Immature natural killer cell (primary cell): Measurements from ENCODE around the gene LGI4. TPM values are rescaled to one million over a fixed set of nuclear protein-coding genes. Genes with fewer than 3 reads are reported as not detected.
A peak's percentile ranks its signal among the peaks of the same experiment; 100 is the strongest.

Source experiments
- DNase-seq, 3 donors: peaks; one replicate each; pipeline ENCODE4 v3.0.0; 2022; ENCODE audit warnings: mixed read lengths in 1 of 3
- H3K27ac Mint-ChIP-seq, 6 donors: one replicate each; pipeline ENCODE4 v1.8.0; 2020; ENCODE audit warnings: mixed read lengths in 6 of 6, mild to moderate bottlenecking in 5 of 6, inconsistent platforms in 4 of 6, moderate library complexity in 3 of 6
- H3K27me3 Mint-ChIP-seq, 3 donors: one replicate each; pipeline ENCODE4 v1.8.0; 2020 to 2021; ENCODE audit warnings: low read depth in 3 of 3, mild to moderate bottlenecking in 3 of 3, mixed read lengths in 3 of 3, moderate library complexity in 3 of 3, inconsistent platforms in 1 of 3
- H3K36me3 Mint-ChIP-seq, 3 donors: one replicate each; pipeline ENCODE4 v1.8.0; 2020; ENCODE audit warnings: mixed read lengths in 3 of 3, inconsistent platforms in 2 of 3, mild to moderate bottlenecking in 2 of 3
- H3K4me1 Mint-ChIP-seq, 2 donors: one replicate each; pipeline ENCODE4 v1.8.0; 2020; ENCODE audit warnings: inconsistent platforms in 2 of 2, mild to moderate bottlenecking in 2 of 2, mixed read lengths in 2 of 2, moderate library complexity in 1 of 2
- H3K4me3 Mint-ChIP-seq, 5 donors: one replicate each; pipeline ENCODE4 v1.8.0; 2020; ENCODE audit warnings: mild to moderate bottlenecking in 5 of 5, mixed read lengths in 5 of 5, inconsistent platforms in 3 of 5, moderate library complexity in 3 of 5
- H3K9me3 Mint-ChIP-seq, 6 donors: one replicate each; pipeline ENCODE4 v1.8.0; 2020; ENCODE audit warnings: mild to moderate bottlenecking in 6 of 6, mixed read lengths in 6 of 6, inconsistent platforms in 4 of 6, moderate library complexity in 3 of 6
- polyA plus RNA-seq, 3 donors: library from polyadenylated mRNA; unstranded; fragments of 300-500 nt; fragmentation: Illumina TruSeq; gene quantifications; one replicate each; pipeline ENCODE4 v1.2.3, GENCODE V29; 2021

LGI4 gene
- polyA plus RNA-seq, 3 donors from 2014 or later, result not detected

DNA sequence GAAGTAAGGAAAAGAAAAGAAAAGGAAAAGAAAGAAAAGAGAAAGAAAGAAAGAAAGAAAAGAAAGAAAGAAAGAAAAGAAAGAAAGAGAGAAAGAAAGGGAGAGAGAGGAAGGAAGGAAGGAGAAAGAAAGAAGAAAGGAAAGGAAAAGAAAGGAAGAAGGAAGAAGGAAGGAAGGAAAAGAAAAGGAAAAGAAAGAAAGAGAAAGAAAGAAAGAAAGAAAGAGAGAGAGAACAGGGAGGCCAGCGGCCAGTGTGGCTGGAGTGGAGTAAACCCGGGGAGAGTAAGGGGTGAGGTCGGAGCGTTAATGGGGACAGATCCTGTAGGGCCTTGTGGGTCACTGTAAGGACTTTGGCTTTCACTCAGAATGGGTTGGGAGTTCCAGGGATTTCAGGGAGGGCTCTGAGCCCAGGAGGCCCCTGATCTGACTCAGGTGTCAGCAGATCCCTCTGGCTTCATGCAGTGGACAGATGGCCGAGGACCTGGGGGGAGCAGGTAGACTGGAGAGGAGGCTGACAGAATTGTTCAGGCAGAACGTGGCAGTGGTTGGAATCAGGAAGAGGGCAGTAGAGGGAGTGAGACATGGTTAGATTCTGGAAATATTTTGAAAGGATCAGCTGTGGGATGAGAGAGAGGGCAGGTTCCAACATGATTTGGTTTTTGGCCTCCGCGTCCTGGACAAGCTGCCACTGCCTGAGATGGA lies 39.0 kb downstream of the LGI4 start:
- H3K9me3 Mint-ChIP-seq, result no peaks in the 10 kb centered on the region
- no peak for DNase-seq
- H3K27ac Mint-ChIP-seq, result no peak overlapping the region
- H3K27me3 Mint-ChIP-seq, result peaks cover 0 to 2% (median 0%) of the 10 kb centered on the region in 3 donors
- H3K4me3 Mint-ChIP-seq, result no peak overlapping the region
- no peaks in the 10 kb centered on the region for H3K4me1 Mint-ChIP-seq
- H3K36me3 Mint-ChIP-seq, result no peaks in the 10 kb centered on the region

DNA sequence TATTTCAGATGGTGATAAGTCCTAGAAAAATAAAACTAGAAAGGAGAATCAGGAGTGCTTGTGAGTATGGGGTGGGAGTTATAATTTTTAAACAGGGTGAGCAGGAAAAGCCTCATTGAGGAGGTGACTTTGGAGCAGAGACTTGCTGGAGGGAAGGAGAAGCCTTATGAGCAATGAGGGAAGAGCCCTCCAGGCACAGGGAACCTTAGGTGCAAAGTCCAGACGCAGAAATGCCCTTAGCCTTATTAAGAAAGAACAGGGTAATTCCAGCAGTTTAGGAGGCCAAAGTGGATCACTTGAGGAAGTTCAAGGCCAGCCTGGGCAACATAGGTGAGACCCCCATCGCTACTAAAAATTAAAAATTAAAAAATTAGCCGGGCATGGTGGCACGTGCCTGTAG lies 40.2 kb downstream of the LGI4 start:
- no peak overlapping the region for H3K27ac Mint-ChIP-seq
- peaks cover 0 to 5% (median under 1%) of the 10 kb centered on the region in 3 donors for H3K27me3 Mint-ChIP-seq
- no peaks in the 10 kb centered on the region for H3K36me3 Mint-ChIP-seq
- no peak overlapping the region for H3K4me3 Mint-ChIP-seq
- H3K9me3 Mint-ChIP-seq, result no peaks in the 10 kb centered on the region
- DNase-seq, result no peak
- peaks cover 2 to 7% of the 10 kb centered on the region in 2 donors for H3K4me1 Mint-ChIP-seq

DNA sequence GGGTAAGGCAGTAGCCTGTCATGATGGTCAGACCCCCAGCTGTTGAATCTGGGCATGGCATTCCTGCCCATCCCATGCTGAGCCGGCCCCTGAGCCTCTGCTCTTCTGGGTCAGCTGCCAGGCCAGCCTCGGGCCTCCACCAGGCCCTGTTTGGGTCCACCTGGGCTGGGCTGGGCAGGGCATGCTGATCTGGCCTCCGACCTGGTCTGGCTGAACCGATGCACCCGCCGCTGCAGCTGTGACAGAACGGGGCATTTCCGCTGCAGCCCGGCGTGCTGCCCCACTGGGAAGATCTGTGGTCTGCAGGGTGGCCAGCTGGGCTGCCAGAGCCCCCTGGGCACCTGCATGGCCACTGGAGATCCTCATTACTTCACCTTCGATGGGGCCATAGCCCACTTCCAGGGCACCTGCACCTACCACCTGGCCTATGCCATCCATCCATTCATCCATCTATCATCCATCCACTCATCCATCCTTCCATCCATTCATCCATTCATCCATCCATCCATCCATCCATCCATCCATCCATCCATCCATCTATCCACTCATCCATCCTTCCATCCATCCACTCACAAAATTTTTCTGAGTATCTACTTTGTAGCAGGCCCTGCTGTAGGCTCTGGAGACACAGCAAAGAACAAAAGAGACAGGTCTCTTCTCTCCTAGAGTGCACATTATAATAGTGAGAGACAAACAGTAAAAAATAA lies 40.8 kb downstream of the LGI4 start:
- no peak overlapping the region for H3K27ac Mint-ChIP-seq
- DNase-seq, result no peak
- H3K27me3 Mint-ChIP-seq, result peaks cover 0 to 5% (median 1%) of the 10 kb centered on the region in 3 donors

DNA sequence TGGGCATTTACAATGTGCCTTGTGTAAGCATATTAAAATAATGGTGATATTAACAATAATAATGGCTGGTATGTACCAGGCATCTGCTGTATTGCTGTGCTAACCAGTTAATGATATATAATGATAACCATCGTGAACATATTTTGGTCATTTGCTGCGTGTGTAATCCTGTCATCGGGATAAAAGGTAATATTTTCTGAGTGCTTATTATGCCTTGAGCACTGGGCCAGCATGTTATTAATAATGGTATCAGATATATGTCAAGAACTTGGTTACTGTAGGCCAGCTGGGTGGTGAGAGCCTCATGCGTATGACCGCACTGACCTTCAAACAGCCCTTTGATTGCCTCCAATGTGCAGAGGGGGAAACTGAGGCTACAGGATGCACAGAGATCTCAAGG lies 41.4 kb downstream of the LGI4 start:
- DNase-seq, result no peak
- H3K4me3 Mint-ChIP-seq, result no peak overlapping the region
- H3K9me3 Mint-ChIP-seq, result no peaks in the 10 kb centered on the region
- H3K36me3 Mint-ChIP-seq, result no peaks in the 10 kb centered on the region
- H3K4me1 Mint-ChIP-seq, result peaks cover 2 to 7% of the 10 kb centered on the region in 2 donors
- no peak overlapping the region for H3K27ac Mint-ChIP-seq
- peaks cover 0 to 5% (median 1%) of the 10 kb centered on the region in 3 donors for H3K27me3 Mint-ChIP-seq

More for the DNA sequence above, 40.8 kb downstream of the LGI4 start:
- Mint-ChIP-seq H3K4me1 (peaks cover 2 to 7% of the 10 kb centered on the region in 2 donors), H3K9me3 (no peaks in the 10 kb centered on the region), H3K4me3 (no peak overlapping the region), H3K36me3 (no peaks in the 10 kb centered on the region)

DNA sequence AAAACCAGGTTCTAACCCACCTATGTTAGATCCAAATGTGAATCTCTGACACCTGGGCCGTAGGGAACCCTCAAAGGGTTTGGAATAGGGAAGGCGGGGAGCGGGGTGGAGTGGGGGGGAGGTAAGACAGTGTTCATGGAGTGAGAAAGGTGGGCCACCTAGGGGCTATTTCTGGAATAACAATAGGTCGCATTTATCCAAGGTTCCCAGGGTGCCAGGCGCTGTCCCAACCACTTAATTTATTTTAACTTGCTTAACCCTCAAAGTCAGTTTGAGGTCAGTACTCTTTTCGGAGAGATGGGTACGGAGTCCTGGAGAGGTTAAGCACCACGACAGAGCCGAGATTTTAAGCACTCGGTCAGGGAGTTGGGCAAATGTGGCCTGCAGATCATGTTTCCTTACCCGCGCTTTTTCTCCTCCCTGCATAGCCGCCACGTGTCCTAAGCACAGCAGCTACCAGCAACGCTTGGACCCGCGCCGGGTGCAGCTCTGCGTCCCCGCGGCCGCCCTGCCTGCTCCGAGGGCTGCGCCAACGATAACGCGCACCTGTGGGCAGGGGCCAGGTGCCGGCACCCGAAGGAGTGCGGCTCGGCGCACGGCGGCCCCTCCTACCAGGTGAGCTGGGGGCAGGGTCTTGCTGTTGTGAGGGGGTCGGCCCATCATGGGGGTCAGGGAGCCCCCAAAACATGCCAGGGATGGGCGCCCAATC lies 44.2 kb downstream of the LGI4 start:
- H3K27ac Mint-ChIP-seq, result no peak overlapping the region

DNA sequence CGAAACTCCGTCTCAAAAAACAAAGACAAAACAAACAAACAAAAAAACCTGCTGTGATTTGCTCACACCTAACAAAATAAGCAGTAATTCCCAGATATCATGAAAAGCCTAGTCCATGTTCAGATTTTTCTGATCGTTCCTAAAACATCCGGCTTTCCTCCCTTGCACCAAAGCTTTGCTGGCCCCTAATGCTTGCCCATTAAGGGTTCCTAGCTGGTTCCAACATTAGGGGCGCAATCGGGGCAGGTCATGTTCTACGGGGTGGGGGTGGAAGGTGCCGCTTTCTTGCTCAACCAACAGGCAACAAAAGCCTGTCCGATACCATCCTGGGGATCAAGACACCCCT lies 44.7 kb downstream of the LGI4 start:
- Mint-ChIP-seq H3K27ac (no peak overlapping the region), H3K27me3 (peaks cover 0 to 7% (median 3%) of the 10 kb centered on the region in 3 donors), H3K4me1 (peaks cover 27 to 28% of the 10 kb centered on the region in 2 donors), H3K36me3 (no peaks in the 10 kb centered on the region), H3K4me3 (no peak overlapping the region), H3K9me3 (no peaks in the 10 kb centered on the region)
- DNase-seq, result no peak

More for the DNA sequence above, 44.2 kb downstream of the LGI4 start:
- Mint-ChIP-seq H3K36me3 (no peaks in the 10 kb centered on the region), H3K9me3 (no peaks in the 10 kb centered on the region), H3K4me1 (peaks cover 22 to 23% of the 10 kb centered on the region in 2 donors), H3K4me3 (no peak overlapping the region), H3K27me3 (peaks cover 0 to 7% (median 3%) of the 10 kb centered on the region in 3 donors)
- DNase-seq, result peak; percentile 34 to 41 (median 38)

DNA sequence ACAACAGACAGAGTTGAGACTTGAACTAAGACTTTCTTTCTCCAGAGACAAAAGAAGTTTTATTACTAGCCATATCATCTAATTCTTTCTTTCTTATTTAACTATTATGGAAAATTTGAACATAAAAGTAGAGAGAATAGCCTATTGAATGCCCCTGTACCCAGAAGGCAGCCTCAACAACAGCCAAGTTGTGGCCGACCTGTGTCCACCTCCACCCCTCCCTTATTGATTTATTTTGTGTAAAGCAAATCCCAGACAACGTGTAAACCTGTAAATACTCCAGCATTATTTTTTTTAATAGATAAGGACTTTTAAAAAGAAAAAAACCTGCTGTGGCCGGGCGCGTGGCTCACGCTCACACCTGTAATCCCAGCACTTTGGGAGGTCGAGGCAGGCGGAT lies 45.3 kb downstream of the LGI4 start:
- H3K27ac Mint-ChIP-seq, result no peak overlapping the region
- peaks cover 0 to 7% (median 3%) of the 10 kb centered on the region in 3 donors for H3K27me3 Mint-ChIP-seq
- no peak for DNase-seq
- H3K9me3 Mint-ChIP-seq, result no peaks in the 10 kb centered on the region
- H3K4me3 Mint-ChIP-seq, result no peak overlapping the region
- H3K36me3 Mint-ChIP-seq, result no peaks in the 10 kb centered on the region
- H3K4me1 Mint-ChIP-seq, result peaks cover 28 to 29% of the 10 kb centered on the region in 2 donors

DNA sequence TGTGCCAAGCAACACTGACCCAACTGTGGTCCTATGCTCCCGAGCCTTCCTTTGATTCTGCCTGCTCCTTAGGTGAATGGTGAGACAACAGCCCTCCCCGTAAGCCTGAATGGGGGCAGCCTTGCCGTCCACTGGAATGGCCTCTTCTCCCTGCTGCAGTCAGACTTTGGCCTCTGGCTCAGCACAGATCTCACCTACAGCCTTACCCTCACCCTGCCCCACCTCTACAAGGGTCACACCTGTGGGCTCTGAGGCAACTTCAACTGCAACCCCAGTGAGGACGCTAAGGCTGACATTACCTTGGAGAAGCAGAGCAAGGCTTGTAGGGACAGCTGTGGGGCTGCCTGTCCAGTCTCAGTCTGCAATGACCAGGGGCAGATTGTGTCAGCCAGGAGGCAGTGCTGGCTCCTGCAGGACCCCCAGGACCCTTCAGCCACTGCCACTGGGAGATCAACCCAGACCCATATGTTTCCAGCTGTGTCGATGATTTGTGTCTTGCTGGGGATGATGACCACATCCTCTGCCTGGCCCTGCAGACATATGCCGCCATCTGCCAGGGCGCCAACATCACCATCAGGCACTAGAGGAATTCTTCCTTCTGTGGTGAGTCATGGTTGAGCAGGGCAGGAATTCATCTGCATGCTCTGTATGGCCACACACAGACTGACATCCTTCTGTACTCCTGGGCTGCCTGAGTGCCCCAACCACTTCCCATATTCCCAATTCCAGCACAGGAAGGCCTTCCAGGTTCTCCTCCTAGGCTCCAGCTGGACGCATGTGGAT lies 46.5 kb downstream of the LGI4 start:
- H3K27me3 Mint-ChIP-seq, result peaks cover 0 to 7% (median 3%) of the 10 kb centered on the region in 3 donors
- no peaks in the 10 kb centered on the region for H3K36me3 Mint-ChIP-seq
- no peak overlapping the region for H3K27ac Mint-ChIP-seq
- DNase-seq, result no peak
- H3K4me3 Mint-ChIP-seq, result no peak overlapping the region
- no peaks in the 10 kb centered on the region for H3K9me3 Mint-ChIP-seq
- H3K4me1 Mint-ChIP-seq, result peaks cover 28 to 29% of the 10 kb centered on the region in 2 donors

DNA sequence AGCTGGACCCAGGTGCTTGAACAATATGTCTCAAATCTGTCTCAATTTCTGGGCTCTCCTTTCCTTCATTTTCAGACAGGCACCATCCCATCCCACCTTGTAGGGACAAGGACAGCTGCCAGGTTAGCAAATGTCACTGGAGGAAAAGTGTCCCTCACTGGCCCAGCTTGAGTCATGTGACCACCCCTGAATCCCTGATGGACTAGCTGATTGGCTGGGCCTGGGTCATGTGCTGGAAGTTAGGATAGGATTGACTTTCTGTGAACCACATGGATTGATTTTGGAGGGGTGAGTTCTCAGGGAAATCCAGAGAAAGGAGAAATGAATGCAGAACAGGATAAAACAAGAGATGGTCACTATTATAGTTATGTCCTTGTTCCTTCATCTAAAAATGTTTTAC lies 47.5 kb downstream of the LGI4 start:
- peaks cover 0 to 7% (median 3%) of the 10 kb centered on the region in 3 donors for H3K27me3 Mint-ChIP-seq
- no peak for DNase-seq
- no peak overlapping the region for H3K4me3 Mint-ChIP-seq
- no peaks in the 10 kb centered on the region for H3K36me3 Mint-ChIP-seq
- H3K4me1 Mint-ChIP-seq, result peaks cover 28 to 29% of the 10 kb centered on the region in 2 donors
- no peaks in the 10 kb centered on the region for H3K9me3 Mint-ChIP-seq
- H3K27ac Mint-ChIP-seq, result no peak overlapping the region

DNA sequence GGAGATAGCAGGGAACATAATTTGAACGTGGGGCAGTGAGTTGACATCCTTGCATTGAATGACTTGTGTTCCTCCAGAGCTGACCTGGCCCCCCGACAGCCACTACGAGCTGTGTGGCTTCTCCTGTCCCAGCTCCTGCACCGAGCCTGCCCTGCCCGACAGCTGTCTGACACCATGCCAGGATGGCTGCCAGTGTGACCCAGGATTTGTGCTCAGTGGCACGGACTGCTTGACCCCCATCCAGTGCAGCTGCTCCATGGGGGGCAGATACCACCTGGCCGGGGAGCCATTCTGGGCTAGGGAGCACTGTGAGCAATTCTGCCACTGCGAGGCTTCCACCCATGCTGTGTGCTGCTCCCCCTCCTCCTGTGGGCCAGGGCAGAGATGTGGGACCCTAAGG lies 48.4 kb downstream of the LGI4 start:
- H3K9me3 Mint-ChIP-seq, result no peaks in the 10 kb centered on the region
- no peak for DNase-seq
- no peaks in the 10 kb centered on the region for H3K36me3 Mint-ChIP-seq
- peak overlapping the region in 5 of 6 donors; percentile 67 to 92 (median 85) for H3K27ac Mint-ChIP-seq
- peaks cover 28 to 29% of the 10 kb centered on the region in 2 donors for H3K4me1 Mint-ChIP-seq
- peaks cover 0 to 7% (median 3%) of the 10 kb centered on the region in 3 donors for H3K27me3 Mint-ChIP-seq
- H3K4me3 Mint-ChIP-seq, result peak overlapping the region in 4 of 5 donors; percentile 56 to 80 (median 62)

DNA sequence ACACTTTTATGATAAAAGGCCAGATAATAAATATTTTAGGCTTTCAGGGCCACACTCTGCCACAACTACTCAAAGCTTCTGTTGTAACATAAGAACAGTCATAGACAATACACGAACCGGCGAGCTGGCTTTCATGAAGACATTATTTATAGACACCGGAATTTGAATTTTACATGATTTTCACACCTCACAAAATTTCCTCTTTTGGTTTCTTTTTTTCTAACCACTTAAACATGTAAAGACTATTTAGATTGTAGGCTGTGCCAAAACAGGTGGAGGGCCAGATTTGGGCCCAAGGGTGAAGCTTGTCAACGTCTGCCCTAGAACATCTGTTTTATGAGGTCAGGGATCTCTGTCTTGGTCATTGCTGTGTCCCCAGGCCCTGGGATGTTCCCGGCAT lies 48.9 kb downstream of the LGI4 start:
- Mint-ChIP-seq H3K9me3 (no peaks in the 10 kb centered on the region), H3K4me3 (peak overlapping the region; percentile 56 to 80 (median 65)), H3K4me1 (peaks cover 28 to 29% of the 10 kb centered on the region in 2 donors), H3K27me3 (peaks cover 0 to 7% (median 3%) of the 10 kb centered on the region in 3 donors), H3K36me3 (no peaks in the 10 kb centered on the region), H3K27ac (peak overlapping the region; percentile 67 to 92 (median 84))
- peak; percentile 24 to 36 (median 34) for DNase-seq

DNA sequence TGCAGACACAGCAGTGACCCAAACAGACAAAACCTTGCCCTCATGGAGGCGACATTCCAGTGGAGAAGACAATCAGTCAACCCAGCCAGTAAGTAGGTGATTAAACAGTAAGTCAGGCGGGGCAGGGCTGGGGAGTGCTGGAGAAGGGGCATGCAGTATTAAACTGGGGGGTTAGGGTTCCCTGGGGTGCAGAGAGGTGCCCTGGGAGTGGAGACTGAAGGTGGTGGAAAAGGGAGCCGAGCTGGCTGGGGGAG lies 50.4 kb downstream of the LGI4 start:
- Mint-ChIP-seq H3K36me3 (no peaks in the 10 kb centered on the region), H3K9me3 (no peaks in the 10 kb centered on the region), H3K27ac (peak overlapping the region in 1 of 6 donors; percentile 34), H3K27me3 (peaks cover 0 to 4% (median 2%) of the 10 kb centered on the region in 3 donors), H3K4me1 (peaks cover 21 to 28% of the 10 kb centered on the region in 2 donors), H3K4me3 (no peak overlapping the region)
- DNase-seq, result no peak

DNA sequence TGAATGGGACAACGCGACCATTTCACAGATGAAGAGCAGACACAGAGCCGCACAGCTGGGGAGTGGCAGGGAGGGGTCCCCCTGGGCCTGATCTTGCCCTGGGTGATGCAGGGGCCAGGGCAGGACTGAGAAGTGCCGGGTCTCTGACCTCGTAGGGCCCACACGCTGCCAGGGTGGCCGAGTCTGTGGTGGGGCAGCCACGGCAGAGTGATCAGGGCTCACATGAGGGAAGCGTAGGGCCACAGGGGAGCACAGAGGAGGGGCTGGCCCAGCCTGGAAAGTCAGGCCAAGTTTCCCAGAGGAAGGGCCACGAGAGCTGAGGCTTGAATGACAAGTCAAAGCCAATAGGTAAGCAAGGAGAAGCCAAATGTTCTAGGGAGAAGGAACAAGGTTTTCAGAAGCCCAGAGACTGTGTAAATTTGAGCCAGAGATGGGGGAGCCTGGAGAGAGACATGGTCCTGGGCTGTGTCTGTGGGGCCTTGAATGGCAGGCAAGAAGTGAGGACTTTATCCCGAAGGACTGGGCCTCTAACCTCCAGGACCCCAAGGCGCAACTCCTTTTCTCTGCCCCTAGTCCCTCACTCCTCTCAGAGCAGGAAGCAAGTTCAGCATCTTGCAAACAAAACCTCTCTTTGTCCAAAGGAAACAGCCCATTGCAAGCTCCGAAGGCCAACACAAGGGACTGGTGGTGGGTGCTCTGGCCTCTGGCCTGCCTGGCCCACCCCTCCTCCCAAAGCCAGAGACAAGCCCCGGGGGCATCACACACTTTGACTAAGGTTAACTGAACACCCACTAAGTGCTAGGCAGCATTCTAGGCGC lies 51.0 kb downstream of the LGI4 start:
- Mint-ChIP-seq H3K9me3 (no peaks in the 10 kb centered on the region), H3K4me1 (peaks cover 21 to 28% of the 10 kb centered on the region in 2 donors), H3K4me3 (no peak overlapping the region), H3K27ac (peak overlapping the region in 2 of 6 donors; percentile 34 to 36), H3K27me3 (peaks cover 0 to 4% (median 2%) of the 10 kb centered on the region in 3 donors), H3K36me3 (no peaks in the 10 kb centered on the region)
- DNase-seq, result no peak
